ENCODE measurements around the gene CNNM1. TPM values are rescaled to one million over a fixed set of nuclear protein-coding genes. Genes with fewer than 3 reads are reported as not detected.

The CNNM1 gene
- polyA plus RNA-seq, 2 of the 4 experiments (the other 2 are of a cell fraction) = 14.2 to 17.5 TPM

- peaks cover 5% of the 10 kb centered on the region; the same call in 1 of the 3 replicates for H3K4me1 ChIP-seq
- ATAC-seq = no peak
- FAIRE-seq = no peak
- H3K4me3 ChIP-seq = no peak overlapping the region
- POLR2A ChIA-PET = no interaction called here
- H3K27ac ChIP-seq = no peak overlapping the region
- 88% methylated on average over 5 of the region's 5 CpGs for whole genome bisulfite sequencing (ENCODE audit: missing lambda C conversion rate)
- TF ChIP-seq TFCP2L1 (CRISPR knock-in tag; IDR thresholded peaks at IDR 0.05) (no peak), REST (IDR thresholded peaks at IDR 0.05) (no peak), ZC3H11A (IDR thresholded peaks at IDR 0.05) (no peak)
- no peak for DNase-seq (ENCODE audit: low read depth in 1 of 2, low spot score in 1 of 2)
- no peaks in the 10 kb centered on the region for H3K9me3 ChIP-seq
- no peak overlapping the region for H3K4me2 ChIP-seq
- CTCF ChIA-PET = interaction anchor here (1.2 to 5.0 kb wide), 8 partner anchors 9 to 222 kb away, joined by 3 to 53 read pairs (median 10); no protein-coding TSS in a partner anchor
These were observed 64.5 kb downstream of the CNNM1 start for GRCh38 chr10:99393683-99394082.

- CTCF ChIA-PET = interaction anchor here (0.6 to 5.0 kb wide), 4 partner anchors 9 to 221 kb away, joined by 4 to 53 read pairs (median 22); no protein-coding TSS in a partner anchor
- Histone ChIP-seq H3K4me1 (peaks cover 5% of the 10 kb centered on the region; the same call in 1 of the 3 replicates), H3K4me2 (no peak overlapping the region)
These were observed 65.1 kb downstream of the CNNM1 start for GRCh38 chr10:99394256-99394655.

GRCh38 chr10:99394761-99395386 lies 65.7 kb downstream of the CNNM1 start:
- FAIRE-seq (no peak), DNase-seq (ENCODE audit: low read depth in 1 of 2, low spot score in 1 of 2) (no peak), ATAC-seq (no peak)
- TF ChIP-seq FOXS1 (CRISPR knock-in tag; IDR thresholded peaks at IDR 0.05) = no peak
- TF ChIP-seq POLR2A (IDR thresholded peaks at IDR 0.05; ENCODE audit: low read length) = no peak
- no peak for TF ChIP-seq TFCP2L1 (CRISPR knock-in tag; IDR thresholded peaks at IDR 0.05)
- TF ChIP-seq CEBPB (IDR thresholded peaks at IDR 0.05) = no peak
- TF ChIP-seq MYC (IDR thresholded peaks at IDR 0.05; ENCODE audit: borderline replicate concordance, low read length) = no peak
- no peak for TF ChIP-seq GATA3 (IDR thresholded peaks at IDR 0.05; ENCODE audit: borderline replicate concordance)
- TF ChIP-seq USF2 (IDR thresholded peaks at IDR 0.05) = no peak
- no peak for TF ChIP-seq RAD21 (conservative IDR thresholded peaks at IDR 0.05 in 1 of 2, IDR thresholded peaks at IDR 0.05 in 1 of 2)
- no peak for TF ChIP-seq HOXB5 (CRISPR knock-in tag; IDR thresholded peaks at IDR 0.05)
- no peaks in the 10 kb centered on the region for H3K9me3 ChIP-seq
- H3K4me3 ChIP-seq = no peak overlapping the region
- ChIA-PET POLR2A (no interaction called here), CTCF (interaction anchor here (0.6 to 5.0 kb wide), 2 partner anchors 151 to 217 kb away, joined by 4 to 53 read pairs; no protein-coding TSS in a partner anchor)
- peaks cover 5% of the 10 kb centered on the region; the same call in 1 of the 3 replicates for H3K4me1 ChIP-seq
- no peak overlapping the region for H3K27ac ChIP-seq
- H3K4me2 ChIP-seq = no peak overlapping the region
- WGBS (ENCODE audit: missing lambda C conversion rate) = 90% methylated on average over 7 of the region's 7 CpGs

More at GRCh38 chr10:99394256-99394655, 65.1 kb downstream of the CNNM1 start:
- FAIRE-seq (no peak), ATAC-seq (no peak), DNase-seq (ENCODE audit: low read depth in 1 of 2, low spot score in 1 of 2) (no peak)
- TF ChIP-seq NPAS2 (CRISPR knock-in tag; IDR thresholded peaks at IDR 0.05; ENCODE audit: borderline replicate concordance) = no peak
- TF ChIP-seq HMGXB4 (CRISPR knock-in tag; IDR thresholded peaks at IDR 0.05; ENCODE audit: borderline replicate concordance) = no peak
- WGBS (ENCODE audit: missing lambda C conversion rate) = 92% methylated on average over 8 of the region's 8 CpGs
- no peaks in the 10 kb centered on the region for H3K9me3 ChIP-seq
- no peak overlapping the region for H3K4me3 ChIP-seq
- no peak overlapping the region for H3K27ac ChIP-seq
- POLR2A ChIA-PET = no interaction called here

All from A549 (cell line).